Measurements from ENCODE around the gene NCOA7. TPM values are rescaled to one million over a fixed set of nuclear protein-coding genes. Genes with fewer than 3 reads are reported as not detected.

NCOA7 gene
- total RNA-seq, 1 donor from 2014 or later = 21.1 TPM

- Histone ChIP-seq H3K27me3 (ENCODE audit: control insufficient read depth, insufficient read depth, low read length) (no peaks in the 10 kb centered on the region), H3K4me3 (ENCODE audit: low read depth, low read length) (no peak overlapping the region), H3K36me3 (ENCODE audit: control insufficient read depth, insufficient read depth, low read length) (no peaks in the 10 kb centered on the region)
- TF ChIP-seq, protein P1, sequence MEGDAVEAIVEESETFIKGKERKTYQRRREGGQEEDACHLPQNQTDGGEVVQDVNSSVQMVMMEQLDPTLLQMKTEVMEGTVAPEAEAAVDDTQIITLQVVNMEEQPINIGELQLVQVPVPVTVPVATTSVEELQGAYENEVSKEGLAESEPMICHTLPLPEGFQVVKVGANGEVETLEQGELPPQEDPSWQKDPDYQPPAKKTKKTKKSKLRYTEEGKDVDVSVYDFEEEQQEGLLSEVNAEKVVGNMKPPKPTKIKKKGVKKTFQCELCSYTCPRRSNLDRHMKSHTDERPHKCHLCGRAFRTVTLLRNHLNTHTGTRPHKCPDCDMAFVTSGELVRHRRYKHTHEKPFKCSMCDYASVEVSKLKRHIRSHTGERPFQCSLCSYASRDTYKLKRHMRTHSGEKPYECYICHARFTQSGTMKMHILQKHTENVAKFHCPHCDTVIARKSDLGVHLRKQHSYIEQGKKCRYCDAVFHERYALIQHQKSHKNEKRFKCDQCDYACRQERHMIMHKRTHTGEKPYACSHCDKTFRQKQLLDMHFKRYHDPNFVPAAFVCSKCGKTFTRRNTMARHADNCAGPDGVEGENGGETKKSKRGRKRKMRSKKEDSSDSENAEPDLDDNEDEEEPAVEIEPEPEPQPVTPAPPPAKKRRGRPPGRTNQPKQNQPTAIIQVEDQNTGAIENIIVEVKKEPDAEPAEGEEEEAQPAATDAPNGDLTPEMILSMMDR (IDR thresholded peaks at IDR 0.05; ENCODE audit: insufficient read depth, low read length, poor library complexity, severe bottlenecking) = no peak
- DNase-seq (ENCODE audit: low read depth) = no peak
Measured at GRCh38 chr6:125792680-125793079, 1.9 kb downstream of the NCOA7 start.

DNA sequence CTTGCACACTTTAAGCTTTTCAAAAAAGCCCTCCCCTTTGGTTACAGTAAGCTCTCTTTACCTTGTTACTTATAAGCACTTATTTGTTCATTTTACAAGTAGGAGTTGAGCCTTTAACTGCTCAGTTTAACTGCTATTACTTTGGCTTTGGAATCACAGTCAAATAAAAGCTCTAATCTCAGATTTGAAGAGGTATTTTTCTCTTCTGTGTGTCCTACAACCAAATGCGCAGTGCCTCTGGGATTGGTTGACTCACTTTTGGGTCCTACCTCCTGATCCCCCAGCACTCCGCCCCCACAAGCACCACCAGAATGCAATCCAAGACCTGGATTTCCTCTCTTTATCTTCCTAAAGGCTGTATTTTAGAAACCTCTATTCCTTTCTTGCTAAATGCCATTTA is 2.5 kb downstream of the NCOA7 start:
- no peak for DNase-seq (ENCODE audit: low read depth)
- no peaks in the 10 kb centered on the region for H3K27me3 ChIP-seq (ENCODE audit: control insufficient read depth, insufficient read depth, low read length)
- H3K36me3 ChIP-seq (ENCODE audit: control insufficient read depth, insufficient read depth, low read length) = no peaks in the 10 kb centered on the region
- TF ChIP-seq, protein P1 (IDR thresholded peaks at IDR 0.05; ENCODE audit: insufficient read depth, low read length, poor library complexity, severe bottlenecking) = no peak
- H3K4me3 ChIP-seq (ENCODE audit: low read depth, low read length) = no peak overlapping the region

DNA sequence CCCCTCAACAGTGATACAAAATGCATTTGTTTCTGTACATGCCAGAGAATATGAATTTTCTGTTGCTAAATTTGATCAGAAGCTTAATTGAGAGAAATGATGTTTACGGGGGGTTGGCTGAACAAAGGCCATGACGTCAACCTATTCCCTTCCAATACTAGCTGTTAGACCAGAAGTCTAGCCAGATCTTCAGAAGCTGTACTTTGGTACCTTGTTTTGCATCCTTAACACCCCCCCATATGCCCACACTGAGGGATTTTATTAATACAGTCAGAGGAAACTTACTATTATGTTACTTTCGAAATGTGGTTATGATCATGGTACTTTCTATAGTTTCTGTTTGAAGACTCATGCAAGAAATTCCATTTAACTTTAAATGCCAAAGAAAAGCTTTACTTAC is 3.1 kb downstream of the NCOA7 start:
- TF ChIP-seq, protein P1 (IDR thresholded peaks at IDR 0.05; ENCODE audit: insufficient read depth, low read length, poor library complexity, severe bottlenecking) = no peak
- no peak for DNase-seq (ENCODE audit: low read depth)
- Histone ChIP-seq H3K4me3 (ENCODE audit: low read depth, low read length) (no peak overlapping the region), H3K27me3 (ENCODE audit: control insufficient read depth, insufficient read depth, low read length) (no peaks in the 10 kb centered on the region), H3K36me3 (ENCODE audit: control insufficient read depth, insufficient read depth, low read length) (no peaks in the 10 kb centered on the region)

DNA sequence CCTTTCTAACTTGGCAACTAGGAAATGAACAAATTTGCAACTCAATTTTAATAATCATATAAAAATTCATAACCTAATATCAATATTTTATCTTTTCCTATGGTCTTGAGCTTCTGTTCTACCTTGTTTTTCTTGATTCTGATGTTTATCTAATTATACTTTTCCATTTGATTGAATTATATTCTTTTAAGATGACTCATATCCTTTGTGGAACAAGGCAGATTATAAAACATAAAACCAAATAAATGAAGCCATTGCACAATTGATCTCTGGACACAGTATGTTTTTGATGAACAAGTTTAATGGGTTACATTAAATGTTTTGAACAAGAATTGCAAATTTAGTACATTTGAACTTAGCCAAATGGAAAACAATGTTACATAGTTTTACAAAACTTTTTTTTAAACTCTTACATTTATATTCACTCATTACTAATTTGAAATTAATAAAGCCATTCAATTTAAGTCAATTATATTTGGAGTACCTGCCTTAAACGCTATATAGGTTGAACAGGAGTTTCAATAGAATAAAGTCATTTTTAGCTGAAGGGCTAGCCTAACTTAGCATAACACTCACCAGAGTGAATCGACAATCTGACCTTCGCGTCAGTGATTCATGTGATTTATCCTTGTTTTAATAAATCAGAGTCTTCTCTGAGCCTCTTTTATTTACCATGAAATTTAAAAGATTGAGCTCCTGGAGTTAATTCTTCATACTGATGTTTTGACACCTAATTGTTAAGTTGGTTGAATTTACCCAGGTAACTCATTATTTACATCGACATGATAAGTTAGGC is 3.8 kb downstream of the NCOA7 start:
- H3K36me3 ChIP-seq (ENCODE audit: control insufficient read depth, insufficient read depth, low read length) = no peaks in the 10 kb centered on the region
- H3K4me3 ChIP-seq (ENCODE audit: low read depth, low read length) = no peak overlapping the region
- no peak for DNase-seq (ENCODE audit: low read depth)
- TF ChIP-seq, protein P1 (IDR thresholded peaks at IDR 0.05; ENCODE audit: insufficient read depth, low read length, poor library complexity, severe bottlenecking) = no peak
- no peaks in the 10 kb centered on the region for H3K27me3 ChIP-seq (ENCODE audit: control insufficient read depth, insufficient read depth, low read length)

- no peak for DNase-seq (ENCODE audit: low read depth)
- no peak overlapping the region for H3K4me3 ChIP-seq (ENCODE audit: low read depth, low read length)
- TF ChIP-seq, protein P1 (IDR thresholded peaks at IDR 0.05; ENCODE audit: insufficient read depth, low read length, poor library complexity, severe bottlenecking) = no peak
Measured at GRCh38 chr6:125795301-125795700, 4.5 kb downstream of the NCOA7 start.

More at GRCh38 chr6:125795301-125795700, 4.5 kb downstream of the NCOA7 start:
- no peaks in the 10 kb centered on the region for H3K36me3 ChIP-seq (ENCODE audit: control insufficient read depth, insufficient read depth, low read length)
- no peaks in the 10 kb centered on the region for H3K27me3 ChIP-seq (ENCODE audit: control insufficient read depth, insufficient read depth, low read length)

Measured in kidney epithelial cell (primary cell).